Activated gamma-delta T cell (primary cell): ENCODE results near the gene KCND3.

Experiments used
- DNase-seq: peaks from one replicate; lab custom pipeline; 2025; lab: John Stamatoyannopoulos, UW

Gene KCND3

DNA sequence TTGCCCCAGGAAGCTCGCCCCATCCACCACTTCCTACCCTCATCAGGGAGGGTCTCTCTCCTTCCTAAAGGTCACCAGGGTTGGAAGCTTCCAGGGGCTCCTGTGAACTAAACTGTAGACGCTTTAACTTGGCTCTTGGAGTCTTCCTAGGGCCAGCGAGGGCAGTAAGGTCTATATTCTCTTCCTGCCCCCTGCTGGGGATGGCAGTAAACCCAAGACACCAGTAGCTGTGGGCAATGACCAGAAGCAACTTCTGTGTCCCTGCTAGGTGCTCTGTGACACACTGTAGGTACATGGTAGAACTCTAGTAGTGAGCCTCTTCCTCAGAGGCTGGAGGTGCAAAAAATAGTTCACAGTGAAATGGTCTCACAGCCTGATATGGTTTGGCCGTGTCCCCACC is 30.0 kb downstream of the KCND3 start:
- DNase-seq = no peak

- no peak for DNase-seq
Measured at GRCh38 chr1:111958851-111959250, 30.6 kb downstream of the KCND3 start.

DNA sequence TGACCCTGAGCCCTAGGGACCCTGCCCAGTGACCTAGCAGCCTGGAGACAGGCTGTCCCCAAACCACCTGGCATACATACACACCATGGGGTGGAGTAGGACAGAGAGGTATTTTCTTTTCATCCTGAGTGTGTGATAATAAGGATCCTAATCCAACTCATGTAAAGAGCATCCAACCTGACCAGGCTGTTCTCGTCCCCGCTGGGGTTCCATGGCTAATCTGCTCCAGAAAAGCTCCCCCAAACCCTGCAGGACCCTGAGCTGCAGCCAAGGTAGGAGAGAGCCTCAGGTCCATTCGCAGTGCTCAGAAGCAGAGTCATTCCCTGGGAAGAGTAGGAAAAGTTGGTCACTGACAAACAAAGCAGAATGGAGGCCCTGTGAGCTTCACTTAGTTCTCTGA is 31.4 kb downstream of the KCND3 start:
- DNase-seq = no peak

- no peak for DNase-seq
Measured at GRCh38 chr1:111956155-111956771, 33.2 kb downstream of the KCND3 start.

- DNase-seq = no peak
Measured at GRCh38 chr1:111955755-111956154, 33.7 kb downstream of the KCND3 start.

GRCh38 chr1:111953797-111954196 is 35.7 kb downstream of the KCND3 start:
- no peak for DNase-seq

DNA sequence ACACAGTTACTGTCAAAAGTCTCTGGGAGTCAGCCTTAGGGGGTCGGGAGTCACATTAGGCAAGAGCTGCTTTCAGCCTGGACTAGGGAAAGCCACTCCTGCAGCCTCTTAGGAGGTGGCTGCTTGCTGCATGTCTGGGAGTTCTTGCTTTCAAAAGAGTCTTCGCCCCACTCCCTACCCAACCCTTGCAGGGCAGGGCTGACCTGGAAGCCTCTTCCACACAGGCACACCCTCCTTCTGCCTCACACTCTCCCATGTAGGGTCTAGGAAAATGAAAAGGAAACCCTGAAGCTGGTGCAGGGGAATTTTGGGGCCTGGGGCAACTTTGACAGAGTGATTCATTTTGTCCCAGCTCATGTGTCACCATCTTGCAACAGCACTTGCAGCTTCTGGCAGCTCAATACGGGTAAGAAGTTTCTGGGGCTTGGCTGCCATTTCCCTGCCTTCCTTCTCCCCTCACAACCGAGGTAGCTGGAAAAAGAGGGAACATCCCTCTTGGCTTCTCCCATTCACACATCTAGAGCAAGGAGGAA is 37.3 kb downstream of the KCND3 start:
- no peak for DNase-seq

- no peak for DNase-seq
Measured at GRCh38 chr1:111948209-111949171, 41.0 kb downstream of the KCND3 start.

- no peak for DNase-seq
Measured at GRCh38 chr1:111943846-111944749, 45.4 kb downstream of the KCND3 start.

DNA sequence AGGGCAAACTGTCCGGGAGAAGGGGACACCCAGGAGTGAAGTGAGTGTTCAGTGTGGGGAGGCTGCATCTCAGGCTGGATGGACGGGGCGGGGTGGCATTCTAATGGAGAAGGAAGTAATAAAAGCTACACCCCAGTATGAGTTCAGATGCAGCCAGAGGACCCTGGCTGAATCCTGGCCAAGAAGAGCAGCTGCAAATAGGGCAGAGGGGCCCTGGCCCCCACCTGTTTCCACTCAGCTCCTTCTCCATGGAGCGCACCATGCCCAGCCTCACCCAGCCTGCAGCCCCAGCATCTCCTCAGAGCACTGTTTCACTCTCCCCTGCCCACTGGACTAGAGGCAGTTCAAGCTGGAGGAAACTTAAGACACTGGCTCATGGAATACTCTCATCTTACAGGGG is 46.4 kb downstream of the KCND3 start:
- no peak for DNase-seq

DNA sequence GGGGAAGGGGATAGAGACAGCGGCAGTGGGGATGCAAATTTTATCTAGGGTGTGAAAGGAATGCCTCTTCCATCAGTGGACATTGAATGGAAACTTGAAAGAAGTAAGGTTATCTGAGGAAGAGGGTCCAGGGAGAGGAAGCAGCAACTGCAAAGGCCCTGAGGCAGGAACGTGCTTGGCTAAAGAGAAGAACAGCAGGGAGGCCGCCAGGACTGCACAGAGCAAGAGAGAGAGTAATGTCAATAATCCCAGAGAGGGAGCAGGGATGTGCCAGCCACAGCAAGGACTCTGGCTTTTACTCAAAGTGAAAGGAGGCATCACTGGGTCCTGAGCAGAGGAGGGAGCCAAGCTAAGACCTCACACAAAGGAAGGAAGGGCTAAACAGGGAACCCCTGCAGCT is 50.9 kb downstream of the KCND3 start:
- no peak for DNase-seq

- no peak for DNase-seq
Measured at GRCh38 chr1:111938123-111938522, 51.3 kb downstream of the KCND3 start.

GRCh38 chr1:111937147-111937725 is 52.2 kb downstream of the KCND3 start:
- no peak for DNase-seq

DNA sequence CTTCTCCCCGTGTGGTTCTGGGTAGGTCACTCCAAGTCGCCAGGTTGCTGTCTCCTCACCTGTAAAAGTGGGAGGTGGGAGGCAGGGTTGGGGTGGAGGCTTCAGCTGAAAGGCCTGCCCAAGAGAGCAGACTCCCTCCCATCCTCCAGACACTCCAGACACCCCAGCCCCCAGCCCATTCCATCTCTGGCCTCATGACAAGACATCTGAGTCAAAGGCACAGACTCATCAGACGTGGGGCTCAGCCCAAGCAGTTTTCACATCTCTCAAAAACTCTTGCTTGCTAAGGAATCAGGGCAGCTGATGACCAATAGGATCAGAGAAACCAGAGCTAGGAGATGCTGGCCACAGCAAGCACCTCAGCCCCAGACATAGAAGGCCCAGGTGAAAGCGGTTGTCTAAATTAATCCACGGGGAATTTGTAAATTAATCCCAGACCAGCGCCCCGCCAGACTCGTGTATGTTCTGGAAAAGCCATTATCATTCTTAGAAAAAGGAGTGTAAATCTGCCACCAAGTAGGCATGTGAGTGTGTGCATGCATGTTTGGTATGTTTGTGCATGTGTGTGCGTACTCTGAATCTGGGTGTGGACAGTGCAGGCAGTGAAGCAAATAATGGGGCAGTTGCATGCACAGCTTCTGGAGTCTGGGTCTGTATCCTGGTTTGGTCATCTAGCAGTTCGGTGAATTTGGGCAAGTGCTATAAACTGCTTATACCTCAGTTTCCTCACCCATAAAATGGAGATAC is 55.2 kb downstream of the KCND3 start:
- no peak for DNase-seq

DNA sequence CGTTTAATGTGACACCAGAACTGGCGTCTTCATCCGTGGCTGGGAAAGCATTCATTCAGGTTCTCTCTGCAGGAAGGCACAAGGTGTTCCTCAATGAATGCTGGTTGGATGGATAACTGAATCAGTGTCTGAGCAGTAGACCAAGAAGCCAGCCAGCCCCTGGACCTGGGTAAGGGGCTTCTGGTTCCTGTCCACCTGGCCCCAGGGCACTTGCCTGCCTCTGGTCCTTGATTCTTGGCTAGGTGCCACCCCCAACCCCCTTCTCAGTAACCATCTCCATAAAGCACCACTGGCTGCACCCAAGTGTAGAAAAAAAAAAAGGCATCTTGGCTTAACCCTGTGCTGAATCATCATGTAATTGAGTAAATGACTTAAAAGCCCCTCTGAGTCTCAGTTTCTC is 59.1 kb downstream of the KCND3 start:
- no peak for DNase-seq

GRCh38 chr1:111928531-111928930 is 60.9 kb downstream of the KCND3 start:
- DNase-seq = no peak

DNA sequence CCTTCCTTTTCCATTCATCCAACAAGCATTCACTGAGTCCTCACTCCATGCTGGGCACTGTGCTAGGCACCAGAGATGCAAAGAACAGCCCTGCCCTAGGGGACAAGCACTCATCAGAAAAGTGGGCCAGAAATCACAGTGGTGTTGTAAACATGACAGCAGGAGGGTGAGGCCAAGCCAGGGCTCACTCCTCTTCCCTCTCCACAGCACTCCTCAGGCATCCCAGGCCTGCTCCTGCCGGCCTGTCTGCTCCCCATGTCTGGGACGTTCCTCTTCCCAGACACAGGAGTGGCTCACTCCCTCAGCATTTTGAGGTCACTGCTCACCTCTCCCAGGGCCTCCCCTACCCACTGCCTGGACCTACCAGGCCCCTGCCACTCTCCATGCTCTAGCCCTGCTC is 61.8 kb downstream of the KCND3 start:
- no peak for DNase-seq

DNA sequence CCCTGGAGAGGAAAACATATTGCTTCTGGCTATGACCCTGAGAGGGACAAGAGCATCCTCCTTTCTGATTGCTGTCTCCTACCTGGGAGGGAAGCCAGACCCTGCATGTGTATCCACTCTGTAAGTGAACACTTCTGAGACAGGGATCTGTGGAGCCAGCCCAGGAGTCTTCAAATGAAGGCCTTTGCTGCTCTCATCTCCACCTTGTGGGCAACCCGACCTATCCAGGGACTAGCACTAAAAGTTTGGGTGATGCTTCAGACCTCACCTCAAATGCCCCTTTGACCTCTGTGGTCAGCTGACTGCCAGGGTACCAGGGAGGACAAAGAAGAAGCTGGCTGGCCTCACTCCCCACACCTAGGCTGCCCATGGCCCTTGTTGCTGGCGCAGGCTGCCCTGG is 64.7 kb downstream of the KCND3 start:
- no peak for DNase-seq

GRCh38 chr1:111923766-111924165 is 65.7 kb downstream of the KCND3 start:
- DNase-seq = no peak

DNA sequence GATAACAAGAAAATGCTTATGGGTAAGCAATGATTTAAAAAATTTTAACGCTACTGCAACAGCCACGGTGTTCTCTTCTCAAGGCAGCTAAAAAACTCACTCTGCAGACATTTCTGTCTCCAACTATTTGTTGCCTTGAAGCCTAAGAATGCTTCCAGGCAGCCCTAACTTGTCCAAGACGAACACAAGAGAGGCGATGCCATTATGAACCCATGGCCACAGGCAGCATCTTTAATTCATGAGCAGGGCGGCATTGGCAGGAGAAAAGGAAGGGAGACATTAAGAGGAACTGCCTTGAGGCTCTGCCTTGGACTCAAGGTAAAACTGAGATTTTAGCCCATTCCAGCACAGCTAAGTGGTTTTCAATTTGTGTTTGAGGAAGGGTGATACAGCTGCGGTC is 67.5 kb downstream of the KCND3 start:
- DNase-seq = no peak
